IPS-NIHi7 (cell line): Measurements from ENCODE around the gene DCDC2B.
"Not testable (repeated sequence)": the region's sequence is repeated elsewhere in the genome, so short reads cannot be mapped to it uniquely, and the experiment has no call there.

Experiments used
- DNase-seq: peaks from one replicate; pipeline ENCODE4 v3.0.0; 2012; ENCODE audit warnings: mixed read lengths; ENCODE audit errors: extremely low spot score

Gene DCDC2B

DNA sequence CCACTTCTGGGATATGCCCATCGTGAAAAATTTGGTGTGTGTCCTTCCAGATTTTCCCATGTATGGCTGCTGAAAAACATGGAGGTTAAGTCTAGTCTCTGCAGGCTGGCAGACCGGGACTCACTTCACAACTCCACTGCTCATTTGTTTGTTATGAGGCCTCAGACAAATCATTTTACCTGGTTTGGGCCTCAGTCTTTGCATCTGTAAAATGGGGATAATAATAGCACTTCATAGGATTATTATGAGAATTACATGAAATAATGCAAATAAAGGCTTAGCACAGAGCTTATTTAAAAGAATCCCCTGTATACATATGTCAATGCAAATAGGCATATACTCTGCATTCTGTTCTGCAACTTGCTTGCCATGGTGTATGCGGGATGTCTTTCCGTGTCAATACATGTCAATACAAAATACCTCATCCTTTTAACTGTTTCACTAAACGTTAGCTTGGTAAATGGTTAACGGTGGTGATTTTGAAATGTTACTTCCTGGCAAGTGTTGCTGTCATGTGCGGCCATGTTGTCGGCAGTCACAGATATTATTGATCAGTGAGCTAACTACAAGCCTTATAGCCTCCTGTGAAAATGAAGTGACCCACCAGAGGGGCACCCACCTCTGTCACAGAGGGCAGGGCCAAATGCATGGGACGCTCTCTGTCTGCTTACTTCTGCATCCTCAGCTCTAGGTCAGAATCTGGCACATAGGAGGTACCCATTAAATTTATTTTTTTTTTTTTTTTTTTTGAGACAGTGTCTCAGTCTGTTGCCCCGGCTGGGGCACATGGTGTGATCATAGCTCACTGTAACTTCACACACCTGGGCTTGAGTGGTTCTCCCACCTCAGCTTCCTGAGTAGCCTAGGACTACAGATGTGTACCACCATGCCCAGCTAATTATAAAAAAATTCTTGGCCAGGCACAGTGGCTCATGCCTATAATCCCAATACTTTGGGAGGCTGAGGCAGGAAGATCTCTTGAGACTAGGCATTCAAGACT lies 46.5 kb downstream of the DCDC2B start:
- no peak for DNase-seq

DNA sequence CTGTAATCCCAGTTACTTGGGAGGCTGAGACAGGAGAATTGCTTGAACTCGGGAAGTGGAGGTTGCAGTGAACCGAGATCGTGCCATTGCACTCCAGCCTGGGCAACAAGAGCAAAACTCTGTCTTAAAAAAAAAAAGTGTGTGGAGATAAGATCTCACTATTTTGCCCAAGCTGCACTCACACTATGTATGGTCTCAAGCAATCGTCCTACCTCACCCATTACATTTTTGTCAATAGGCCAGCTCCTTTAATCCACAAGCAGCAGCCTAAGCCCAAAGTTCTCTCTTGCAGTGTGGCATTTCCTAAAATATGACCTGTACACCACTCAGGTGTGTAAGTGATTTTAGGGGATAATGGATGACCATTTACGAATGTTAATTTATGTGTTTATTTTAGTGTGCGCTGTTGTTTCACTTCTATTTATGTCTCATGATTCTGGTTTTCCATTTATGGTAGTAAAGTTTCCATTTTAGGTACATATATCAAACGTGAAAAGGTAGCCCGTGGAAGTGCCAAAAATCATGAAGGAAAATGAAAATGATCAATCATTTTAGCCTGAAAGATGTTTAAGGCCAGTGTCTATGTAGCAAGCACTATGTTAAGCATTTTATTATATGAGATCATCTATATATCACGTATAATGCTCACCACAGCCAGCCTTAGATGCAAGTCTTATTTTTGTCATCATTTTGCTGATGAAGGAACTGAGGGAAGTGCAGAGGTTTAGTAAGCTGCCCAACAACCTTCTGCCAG lies 47.8 kb downstream of the DCDC2B start:
- no peak for DNase-seq

DNA sequence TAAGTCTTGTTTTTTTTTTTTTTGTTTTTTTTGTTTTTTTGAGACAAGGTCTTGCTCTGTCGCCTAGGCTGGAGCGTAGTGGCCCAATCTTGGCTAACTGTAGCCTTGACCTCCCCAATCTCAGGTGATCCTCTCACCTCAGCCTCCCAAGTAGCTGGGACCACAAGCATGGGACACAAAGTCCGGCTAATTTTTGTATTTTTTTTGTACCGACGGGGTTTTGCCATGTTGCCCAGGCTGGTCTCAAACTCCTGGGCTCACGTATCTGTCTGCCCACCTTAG lies 48.3 kb downstream of the DCDC2B start:
- DNase-seq = no peak

DNA sequence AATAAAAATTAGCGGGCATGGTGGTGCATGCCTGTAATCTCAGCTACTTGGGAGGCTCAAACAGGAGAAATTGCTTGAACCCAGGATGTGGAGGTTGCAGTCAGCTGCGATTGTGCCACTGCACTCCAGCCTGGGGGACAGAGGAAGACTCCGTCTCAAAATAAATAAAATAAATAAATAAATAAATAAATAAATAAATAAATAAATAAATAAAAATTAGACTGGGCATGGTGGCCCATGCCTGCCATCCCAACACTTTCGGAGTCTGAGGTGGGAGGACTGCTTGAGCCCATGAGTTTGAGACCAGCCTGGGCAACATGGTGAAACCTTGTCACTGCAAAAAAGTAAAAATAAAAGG lies 54.3 kb downstream of the DCDC2B start:
- not testable (repeated sequence) for DNase-seq

DNA sequence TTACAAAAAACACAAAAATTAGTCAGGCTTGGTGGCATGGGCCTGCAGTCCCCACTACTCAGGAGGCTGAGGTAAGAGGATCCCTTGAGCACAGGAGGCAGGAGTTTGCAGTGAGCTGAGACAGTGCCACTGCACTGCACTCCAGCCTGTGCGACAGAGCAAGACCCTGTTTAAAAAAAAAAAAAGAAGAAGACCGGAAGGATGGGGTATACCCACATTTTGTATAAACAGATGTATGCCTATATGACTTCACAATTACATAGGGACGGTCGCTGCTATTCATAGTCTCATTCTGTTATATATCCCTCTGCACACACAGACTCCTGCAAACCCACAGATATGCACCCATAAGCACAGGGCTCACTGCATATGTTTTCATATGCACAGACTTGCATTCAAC lies 54.9 kb downstream of the DCDC2B start:
- DNase-seq = no peak
